ENCODE results near the gene PEA15.
A peak's percentile ranks its signal among the peaks of the same experiment; 100 is the strongest.

Gene PEA15

GRCh38 chr1:160208557-160209320 lies 3.6 kb downstream of the PEA15 start:
- DNase-seq = peak in 12 of 56 donors; percentile 12 to 60 (median 34)

- peak in 34 of 56 donors; percentile 2 to 79 (median 46) for DNase-seq
These were observed 4.3 kb downstream of the PEA15 start for GRCh38 chr1:160209321-160210046.

GRCh38 chr1:160210561-160210960 lies 5.4 kb downstream of the PEA15 start:
- peak in 35 of 56 donors; percentile 18 to 75 (median 46) for DNase-seq

GRCh38 chr1:160211046-160211790 lies 6.0 kb downstream of the PEA15 start:
- peak in 48 of 56 donors; percentile 13 to 88 (median 62) for DNase-seq

- no peak for DNase-seq
These were observed 9.4 kb downstream of the PEA15 start for GRCh38 chr1:160214481-160215140.

GRCh38 chr1:160216301-160216700 lies 11.1 kb downstream of the PEA15 start:
- no peak for DNase-seq

GRCh38 chr1:160217481-160218051 lies 12.4 kb downstream of the PEA15 start:
- DNase-seq = peak in 11 of 56 donors; percentile 5 to 49 (median 22)

GRCh38 chr1:160219062-160219929 lies 14.1 kb downstream of the PEA15 start:
- DNase-seq = peak in 46 of 56 donors; percentile 18 to 79 (median 59)

GRCh38 chr1:160220301-160220700 lies 15.1 kb downstream of the PEA15 start:
- DNase-seq = no peak

GRCh38 chr1:160221089-160221488 lies 15.9 kb downstream of the PEA15 start:
- DNase-seq = no peak

GRCh38 chr1:160222546-160222945 lies 17.4 kb downstream of the PEA15 start:
- DNase-seq = no peak

- DNase-seq = no peak
These were observed 19.4 kb downstream of the PEA15 start for GRCh38 chr1:160224606-160225005.

GRCh38 chr1:160225345-160225744 lies 20.2 kb downstream of the PEA15 start:
- no peak for DNase-seq

GRCh38 chr1:160226623-160227022 lies 21.4 kb downstream of the PEA15 start:
- no peak for DNase-seq

- DNase-seq = no peak
These were observed 21.9 kb downstream of the PEA15 start for GRCh38 chr1:160227034-160227433.

GRCh38 chr1:160227561-160227960 lies 22.4 kb downstream of the PEA15 start:
- DNase-seq = no peak

GRCh38 chr1:160228431-160228830 lies 23.2 kb downstream of the PEA15 start:
- no peak for DNase-seq

- no peak for DNase-seq
These were observed 27.7 kb downstream of the PEA15 start for GRCh38 chr1:160232911-160233310.

- DNase-seq = no peak
These were observed 31.6 kb downstream of the PEA15 start for GRCh38 chr1:160236806-160237205.

GRCh38 chr1:160237558-160237957 lies 32.4 kb downstream of the PEA15 start:
- DNase-seq = no peak

All from nucleus accumbens (tissue), 56 donors.